Brain pericyte (primary cell): ENCODE data around the gene MTFR1L.
A peak's percentile ranks its signal among the peaks of the same experiment; 100 is the strongest.
"Not testable (repeated sequence)": the region's sequence is repeated elsewhere in the genome, so short reads cannot be mapped to it uniquely, and the experiment has no call there.

Source experiments
- DNase-seq: peaks from one replicate; pipeline ENCODE4 v3.0.0-alpha.2; 2012; ENCODE audit warnings: low read depth, low spot score

The MTFR1L gene

DNA sequence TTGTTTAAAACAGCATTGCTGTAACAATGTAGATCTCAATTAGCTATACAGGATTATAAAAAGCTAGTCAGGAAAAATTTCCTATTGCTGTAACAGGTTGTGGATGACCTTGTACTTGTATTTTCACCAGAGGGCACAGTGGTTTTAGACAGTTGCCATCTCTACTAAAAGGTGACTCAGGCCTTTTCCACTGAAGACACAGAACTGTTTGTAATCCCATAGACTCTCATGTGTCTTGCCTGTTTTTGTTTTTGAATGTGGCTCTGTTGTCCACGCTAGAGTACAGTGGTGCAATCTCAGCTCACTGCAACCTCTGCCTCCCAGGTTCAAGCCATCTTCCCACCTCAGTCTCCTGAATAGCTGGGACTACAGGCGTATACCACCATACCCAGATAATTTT lies 5.9 kb downstream of the MTFR1L start:
- no peak for DNase-seq

DNA sequence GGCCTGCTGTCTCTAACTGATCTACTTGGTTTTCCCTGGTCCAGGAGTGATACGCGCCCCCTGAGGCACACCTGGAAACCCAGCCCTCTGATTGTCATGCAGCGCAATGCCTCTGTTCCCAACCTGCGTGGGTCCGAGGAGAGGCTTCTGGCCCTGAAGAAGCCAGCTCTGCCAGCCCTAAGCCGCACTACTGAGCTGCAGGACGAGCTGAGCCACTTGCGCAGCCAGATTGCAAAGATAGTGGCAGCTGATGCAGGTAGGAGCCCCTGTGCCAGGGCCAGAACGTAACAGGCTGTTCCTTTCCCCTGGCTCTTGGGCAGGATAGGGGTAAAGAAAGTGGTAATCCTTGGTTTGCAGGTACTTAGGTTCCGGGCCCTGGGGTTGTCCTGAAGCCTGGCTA lies 6.8 kb downstream of the MTFR1L start:
- DNase-seq = no peak

DNA sequence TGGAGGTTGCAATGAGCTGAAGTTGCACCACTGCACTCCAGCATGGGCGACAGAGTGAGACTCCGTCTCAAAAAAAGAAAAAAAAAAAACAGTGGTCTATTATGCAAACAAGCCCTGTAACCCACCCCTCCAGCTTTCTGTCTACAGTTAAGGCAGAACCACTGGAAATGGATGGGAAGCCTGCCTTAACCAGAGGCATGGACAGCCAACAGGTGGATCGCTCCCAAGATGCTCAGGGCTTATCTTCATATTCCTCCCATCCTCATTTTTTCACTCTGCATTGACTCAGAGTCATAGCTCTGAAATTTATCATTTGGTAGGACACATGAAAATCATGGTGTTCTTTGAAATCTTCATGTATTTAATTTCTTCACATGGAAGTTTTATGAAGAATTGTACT lies 8.7 kb downstream of the MTFR1L start:
- DNase-seq = no peak

DNA sequence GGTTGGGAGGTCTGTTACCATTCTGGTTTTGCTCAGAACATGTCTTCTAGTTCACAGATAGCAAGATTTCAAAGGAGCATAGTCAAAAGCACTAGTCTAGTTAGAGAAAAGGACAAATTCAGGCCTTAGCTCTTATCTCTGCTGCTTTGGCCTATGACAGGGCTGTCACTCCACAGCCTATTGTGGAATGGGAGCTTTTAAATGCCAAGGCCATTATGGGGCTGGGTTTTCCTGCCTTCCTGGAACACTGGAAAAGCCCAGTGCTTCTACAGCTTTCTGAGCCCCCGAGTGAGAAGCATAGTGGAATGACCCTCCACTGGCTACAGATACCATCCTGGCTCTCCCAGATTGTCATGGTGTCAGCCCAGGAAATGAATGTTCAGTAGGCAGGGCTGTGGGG lies 9.3 kb downstream of the MTFR1L start:
- DNase-seq = no peak

DNA sequence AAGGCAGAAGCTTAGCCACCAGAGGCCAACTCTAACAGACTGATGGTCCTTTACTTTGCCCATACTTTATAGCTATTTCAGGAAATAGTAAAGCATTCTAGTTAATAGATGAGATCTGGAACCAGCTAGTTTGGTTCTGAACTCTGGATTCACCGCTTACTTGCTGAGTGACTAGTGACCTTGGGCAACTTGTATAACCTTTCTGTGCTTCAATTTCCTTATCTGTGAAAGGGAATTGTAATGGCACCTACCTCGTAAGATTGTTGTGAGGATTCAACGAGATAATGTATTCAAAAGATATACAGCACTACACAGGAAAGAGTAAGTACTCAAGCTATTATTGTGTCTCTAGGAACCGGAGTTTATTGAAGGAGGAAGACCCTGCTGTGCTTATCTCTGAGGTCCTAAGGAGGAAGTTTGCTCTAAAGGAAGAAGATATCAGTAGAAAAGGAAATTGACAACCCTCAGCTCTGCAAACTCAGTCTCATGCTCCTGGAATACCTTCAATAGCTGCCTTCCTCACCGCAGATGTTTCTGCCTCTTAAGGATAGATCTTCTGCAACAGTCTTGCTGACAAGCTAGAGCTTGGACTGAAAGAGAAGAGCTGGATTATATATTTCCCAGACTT lies 11.9 kb downstream of the MTFR1L start:
- DNase-seq = no peak

DNA sequence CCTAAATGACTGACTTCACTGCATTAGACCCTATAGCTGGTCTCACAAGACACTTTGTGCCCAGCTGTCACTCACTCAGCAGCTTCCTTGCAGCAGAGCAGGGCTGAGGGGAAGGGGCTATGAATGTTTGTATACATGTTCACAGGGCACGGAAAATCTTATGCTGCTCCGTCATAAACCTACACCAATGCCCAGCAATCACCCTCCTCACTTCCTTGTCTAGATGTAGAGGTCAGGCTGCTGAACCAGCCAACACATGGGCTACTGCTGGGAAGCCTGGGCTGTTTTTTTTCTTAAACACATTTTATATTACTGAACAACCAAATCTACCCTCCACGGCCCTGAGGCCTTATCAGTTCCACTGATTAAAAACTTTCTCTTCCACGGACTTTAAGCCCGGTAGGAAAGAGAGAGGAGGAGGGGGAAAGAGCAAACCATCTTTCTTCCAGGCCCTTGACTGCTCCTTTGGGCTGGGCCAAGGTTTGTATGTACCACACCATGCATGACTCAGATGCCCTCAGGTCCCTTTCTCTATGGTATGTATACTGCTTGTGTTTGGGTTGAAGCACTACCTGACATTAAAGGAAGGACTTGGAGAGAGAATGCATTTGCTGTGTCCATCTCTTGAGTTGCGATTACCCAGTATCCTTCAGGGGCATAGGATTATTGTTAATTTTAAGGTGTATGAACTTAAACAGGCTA lies 12.7 kb downstream of the MTFR1L start:
- DNase-seq = no peak

DNA sequence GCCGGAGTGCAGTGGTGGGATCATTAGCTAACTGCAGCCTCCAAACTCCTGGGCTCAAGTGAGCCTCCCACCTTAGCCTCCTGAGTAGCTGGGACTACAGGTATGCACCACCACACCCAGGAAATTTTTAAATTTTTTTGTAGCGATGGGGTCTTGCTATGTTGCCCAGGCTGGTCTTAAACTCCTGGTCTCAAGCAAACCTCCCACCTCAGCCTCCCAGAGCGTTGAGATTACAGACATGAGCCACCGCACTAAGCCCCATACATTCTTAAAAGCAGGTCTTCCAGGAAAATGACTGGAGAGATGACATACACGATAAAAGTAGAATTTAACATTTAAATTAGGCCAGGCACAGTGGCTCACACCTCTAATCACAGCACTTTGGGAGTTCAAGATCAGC lies 13.4 kb downstream of the MTFR1L start:
- no peak for DNase-seq

DNA sequence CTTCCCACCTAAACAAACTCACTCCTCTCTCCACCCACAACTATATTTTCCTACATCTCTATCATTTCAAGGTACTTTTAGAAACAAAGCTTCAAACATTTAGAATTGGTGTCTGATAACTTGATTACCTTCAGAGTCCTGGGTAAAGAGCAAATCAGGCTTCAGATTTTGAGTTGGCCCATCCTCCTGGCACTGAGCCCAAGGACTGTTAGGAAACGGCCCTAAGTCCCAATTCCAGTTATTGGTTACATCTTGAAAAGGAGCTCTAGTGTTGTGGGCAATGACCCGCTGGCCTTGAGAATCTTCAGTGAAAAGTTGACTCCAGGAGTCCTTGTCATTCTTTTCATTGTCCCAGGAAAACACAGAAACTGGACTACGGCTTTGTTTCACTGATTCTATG lies 15.1 kb downstream of the MTFR1L start:
- no peak for DNase-seq

DNA sequence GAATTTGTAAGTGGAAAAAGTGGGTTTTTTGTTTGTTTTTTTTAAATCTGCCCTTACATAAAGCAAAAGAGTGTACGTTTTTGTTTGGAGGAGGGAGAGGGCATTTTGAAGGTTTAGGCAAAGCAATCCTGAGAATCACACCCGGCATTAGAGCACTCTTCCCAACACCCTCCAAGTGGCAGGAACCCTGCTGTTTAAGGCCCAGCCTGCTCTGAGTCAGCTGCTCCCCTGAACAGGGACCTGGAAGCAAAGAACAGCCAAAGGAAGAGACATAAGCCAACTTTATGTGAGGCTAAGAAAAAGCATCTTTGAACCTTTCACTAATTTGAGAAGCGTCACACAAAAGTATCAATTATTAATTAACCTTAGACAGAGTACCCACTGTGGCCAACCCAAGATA lies 16.9 kb downstream of the MTFR1L start:
- DNase-seq = no peak

DNA sequence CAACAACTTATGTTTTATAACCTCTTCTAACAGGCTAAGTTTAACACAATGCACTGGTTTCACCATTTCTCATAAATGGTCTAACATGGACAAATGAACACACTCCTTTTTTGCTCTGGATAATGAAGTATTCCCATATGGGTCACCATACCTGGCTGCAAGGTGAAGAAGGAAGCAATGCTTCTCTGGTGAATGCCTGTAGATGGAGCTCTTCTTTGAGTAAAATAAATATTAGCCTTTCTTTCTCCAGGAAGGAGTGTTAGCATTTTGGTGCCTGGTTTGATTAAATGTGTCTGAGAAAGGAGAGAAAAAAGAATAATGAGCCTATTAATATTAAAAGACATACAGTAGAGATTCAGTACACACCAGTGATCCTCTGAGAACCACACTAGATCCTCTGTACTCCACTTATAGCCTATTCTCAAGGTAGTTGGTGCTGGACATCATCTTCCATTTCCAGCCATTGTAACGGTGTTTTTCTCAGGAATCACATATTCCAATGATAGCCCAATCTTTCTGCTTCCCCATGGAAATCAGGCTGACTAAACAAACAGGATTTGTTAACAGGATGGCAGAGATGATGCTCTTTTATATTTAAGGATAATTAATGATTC lies 17.6 kb downstream of the MTFR1L start:
- DNase-seq = no peak

DNA sequence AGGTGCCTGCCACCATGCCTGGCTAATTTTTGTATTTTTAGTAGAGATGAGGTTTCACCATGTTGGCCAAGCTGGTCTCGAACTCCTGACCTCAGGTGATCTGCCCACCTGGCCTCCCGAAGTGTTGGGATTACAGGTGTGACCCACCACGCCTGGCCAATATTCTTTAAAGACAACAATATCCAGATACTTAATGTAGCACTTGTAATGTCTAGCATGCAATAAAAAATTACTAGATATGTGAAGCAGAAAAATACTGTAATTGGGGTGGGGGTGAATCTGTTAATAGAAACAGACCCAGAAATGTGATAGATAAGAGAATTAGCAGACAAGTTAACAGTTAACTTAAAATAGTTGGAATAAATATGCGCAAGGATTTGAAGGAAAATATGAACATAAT lies 20.1 kb downstream of the MTFR1L start:
- DNase-seq = not testable (repeated sequence)

DNA sequence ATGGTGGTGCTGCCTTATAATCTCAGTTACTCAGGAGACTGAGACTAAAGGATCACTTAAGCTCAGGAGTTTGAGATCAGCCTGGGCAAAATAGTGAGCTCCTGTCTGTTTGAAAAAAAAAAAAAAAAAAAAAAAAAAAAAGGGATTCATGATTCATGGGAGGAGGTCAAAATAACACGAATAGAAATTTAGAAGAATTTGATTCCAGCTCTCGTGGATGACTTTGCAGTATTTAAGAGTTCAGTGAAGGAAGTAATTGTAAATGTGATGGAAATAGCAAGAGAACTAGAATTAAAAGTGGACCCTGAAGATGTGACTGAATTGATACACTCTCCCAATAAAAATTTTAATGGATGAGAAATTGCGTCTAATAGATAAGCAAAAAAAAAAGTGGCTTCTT lies 23.7 kb downstream of the MTFR1L start:
- no peak for DNase-seq

DNA sequence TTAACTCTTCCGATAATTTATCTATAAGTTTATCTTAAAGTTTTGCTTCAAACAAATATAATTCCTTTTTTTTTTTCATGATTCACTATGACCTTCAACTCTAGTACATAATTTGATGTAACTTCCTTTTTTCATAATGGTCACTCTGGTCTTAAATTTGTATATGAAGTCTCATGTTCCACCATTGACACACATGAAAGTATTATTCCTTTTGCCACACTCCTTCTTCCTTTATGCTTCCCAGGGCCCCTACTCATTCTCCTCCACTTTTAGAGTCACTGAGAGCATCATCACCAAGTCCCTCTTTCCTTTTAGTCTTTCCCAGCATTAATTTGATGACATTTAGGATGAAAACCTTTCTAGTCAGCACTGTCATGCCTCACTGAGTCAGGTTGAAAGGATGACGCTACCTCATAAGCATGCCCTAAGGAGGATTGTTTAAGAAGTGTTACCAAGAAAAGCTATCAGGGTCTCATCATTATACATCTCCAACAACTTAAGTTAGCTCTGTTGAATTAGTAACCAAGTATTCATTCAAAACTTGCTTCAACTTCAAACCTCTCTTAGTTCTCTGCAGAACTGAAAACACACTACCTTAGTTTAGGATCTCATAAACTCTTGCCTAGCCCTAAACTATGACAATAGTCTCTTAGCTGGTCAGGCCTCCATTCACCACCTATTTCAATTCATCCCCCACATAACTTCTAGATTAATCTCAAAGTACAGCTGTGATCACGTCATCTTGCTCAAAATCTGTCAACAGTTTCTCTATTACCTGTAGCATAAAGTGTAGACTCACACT lies 25.0 kb downstream of the MTFR1L start:
- no peak for DNase-seq

DNA sequence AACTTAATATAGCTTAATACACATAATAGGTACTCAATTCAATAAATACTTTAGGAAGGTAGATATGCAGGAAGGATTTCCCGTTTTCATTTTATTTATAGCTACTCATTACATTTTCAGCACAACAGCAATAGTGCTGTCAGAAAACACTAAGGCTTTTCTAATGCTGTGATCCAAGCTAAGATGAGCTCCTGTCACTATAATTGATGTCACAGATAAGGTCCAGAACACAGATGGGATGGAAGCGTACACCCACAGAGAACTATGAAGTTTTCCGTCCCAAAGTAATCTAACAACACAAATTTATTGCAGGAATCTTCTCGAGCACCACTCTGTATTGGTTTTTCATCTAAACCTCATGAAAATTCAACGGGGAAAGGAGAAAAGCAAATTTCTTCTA lies 25.9 kb downstream of the MTFR1L start:
- DNase-seq = no peak

DNA sequence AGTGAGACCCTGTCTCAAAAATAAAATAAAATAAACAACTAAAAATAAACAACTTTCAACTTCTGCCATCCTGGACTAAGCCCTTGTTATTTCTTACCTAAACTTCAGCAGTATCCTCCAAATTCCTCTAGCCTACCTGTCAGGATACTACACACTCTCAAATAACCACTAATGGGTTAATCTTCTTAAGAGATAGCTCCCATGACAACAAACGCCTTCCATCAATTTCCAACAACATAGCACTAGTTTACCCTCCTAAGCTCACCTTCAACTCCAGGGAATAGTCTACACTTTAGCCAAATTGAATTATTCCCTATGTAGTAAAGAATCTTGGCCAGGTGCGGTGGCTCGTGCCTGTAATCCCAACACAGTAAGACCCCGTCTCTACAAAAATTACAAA lies 28.2 kb downstream of the MTFR1L start:
- no peak for DNase-seq

DNA sequence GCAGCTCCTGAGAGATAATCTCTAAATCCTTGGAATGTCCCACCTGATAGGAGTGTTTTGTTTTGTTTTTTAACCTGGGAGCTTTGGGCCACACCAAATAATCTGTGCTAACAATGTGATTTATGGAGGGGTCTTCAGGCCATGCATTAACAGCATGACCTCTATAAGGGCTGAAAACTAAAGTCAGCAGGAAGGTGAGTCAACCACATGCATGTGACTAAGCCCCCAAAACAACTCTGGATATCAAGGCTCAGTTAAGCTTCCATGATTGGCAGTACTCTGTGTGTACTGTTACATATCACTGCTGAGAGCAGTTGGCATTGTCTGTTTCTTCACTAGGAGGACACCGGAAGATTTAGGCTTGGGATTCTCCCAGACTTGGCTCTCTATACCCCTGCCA lies 28.8 kb downstream of the MTFR1L start:
- DNase-seq = no peak

DNA sequence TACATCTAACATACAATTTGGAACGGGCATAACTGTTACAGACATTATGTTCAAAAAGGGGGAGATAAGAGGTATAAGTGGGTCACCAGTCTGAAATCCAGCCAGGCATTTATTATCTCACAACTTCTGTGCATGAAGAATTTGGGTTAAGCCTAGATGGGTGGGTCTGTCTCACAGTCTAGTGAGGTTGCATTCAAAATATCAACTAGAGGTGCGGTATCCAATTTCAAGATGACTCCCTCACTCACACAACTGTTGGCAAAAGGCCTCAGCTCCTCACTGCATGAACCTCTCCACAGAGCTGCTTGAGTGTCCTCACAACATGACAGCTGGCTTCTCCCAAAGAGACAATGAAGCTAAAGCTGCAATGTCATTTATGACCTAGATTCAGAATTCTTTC lies 34.8 kb downstream of the MTFR1L start:
- DNase-seq = no peak

DNA sequence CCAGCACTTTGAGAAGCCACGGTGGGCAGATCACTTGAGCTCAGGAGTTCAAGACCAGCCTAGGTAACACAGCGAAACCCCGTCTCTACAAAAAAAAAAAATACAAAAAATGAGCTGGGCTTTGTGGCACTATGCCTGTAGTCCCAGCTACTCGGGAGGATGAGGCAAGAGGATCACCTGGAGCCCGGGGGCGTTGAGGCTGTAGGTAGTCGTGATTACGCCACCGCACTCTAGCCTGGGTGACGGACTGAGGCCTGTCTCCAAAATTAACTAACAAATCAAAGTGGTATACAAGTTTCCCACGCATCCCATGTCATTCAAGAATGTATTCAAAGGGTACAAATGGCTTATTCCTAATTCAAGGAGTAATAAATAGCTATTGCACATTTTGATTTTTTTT lies 37.1 kb downstream of the MTFR1L start:
- no peak for DNase-seq

DNA sequence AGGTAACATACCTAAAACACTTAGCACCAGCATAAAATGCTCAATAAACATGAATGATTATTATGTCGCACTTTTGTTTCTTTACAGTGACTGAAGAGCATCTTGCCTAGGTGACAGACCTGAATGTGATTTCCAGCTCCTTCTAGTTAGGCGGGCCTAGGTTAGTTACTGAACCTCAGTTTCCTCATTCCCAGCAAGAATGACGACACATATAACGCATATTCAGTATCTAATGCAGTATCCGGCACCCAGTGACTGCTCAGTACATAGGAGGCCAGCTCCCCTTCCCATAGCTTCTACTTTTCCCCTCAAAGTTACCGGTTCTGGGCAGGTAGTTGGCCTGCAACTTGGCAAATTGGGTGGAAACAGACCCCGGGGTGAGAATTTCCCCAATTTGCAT lies 38.7 kb downstream of the MTFR1L start:
- no peak for DNase-seq

DNA sequence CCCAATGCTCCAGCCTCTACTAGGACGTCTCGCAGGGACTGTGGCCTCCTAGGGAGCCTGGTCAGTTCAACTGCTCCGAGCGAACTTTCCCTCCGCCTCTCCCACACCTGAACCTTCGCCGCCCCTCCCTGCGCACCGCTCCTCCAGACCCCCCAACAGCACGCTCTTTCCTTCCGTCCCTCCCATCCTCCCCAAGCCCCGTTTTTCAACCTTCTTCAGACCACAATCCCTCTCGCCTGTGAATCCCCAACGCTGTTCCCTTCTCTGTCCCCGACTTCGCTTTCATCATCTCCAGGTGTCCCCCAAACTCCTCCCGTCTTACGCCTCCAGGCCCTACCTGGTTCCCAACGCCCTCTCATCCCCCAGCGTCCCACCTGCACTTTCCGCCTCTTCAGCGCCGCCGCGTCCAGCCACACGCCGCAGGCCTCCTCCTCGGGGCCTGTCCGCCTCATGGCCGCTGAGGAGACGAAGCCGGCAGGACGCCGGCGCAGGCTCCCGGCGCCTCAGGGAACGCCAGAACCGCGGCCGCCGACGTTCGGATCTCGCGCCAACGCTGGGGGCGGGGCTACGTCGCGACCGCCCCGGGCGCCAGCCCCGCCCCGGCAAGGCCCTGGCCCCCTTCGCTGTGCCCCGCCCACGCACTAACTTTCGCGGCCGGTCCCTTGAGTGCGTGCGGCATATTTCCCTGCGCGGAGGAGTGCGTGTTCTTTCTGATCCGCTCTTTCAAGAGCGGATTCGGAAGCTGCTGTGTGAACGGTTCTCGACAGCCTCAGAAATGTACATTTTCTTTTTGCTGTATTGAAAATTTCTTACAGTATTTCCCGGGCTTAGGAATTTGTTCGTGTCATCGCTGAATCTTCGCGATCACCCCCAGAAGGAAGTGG lies 39.4 kb downstream of the MTFR1L start, which contains the start of gene AUNIP:
Gene AUNIP, minus strand, starts transcription at position 552 of the 884 bp plus-strand sequence. Its CDS starts 100 bp downstream, at position 452.
- DNase-seq = peak; percentile 40
